Adrenal gland (tissue), 19 donors: ENCODE results near the gene BSX. TPM values are rescaled to one million over a fixed set of nuclear protein-coding genes. Genes with fewer than 3 reads are reported as not detected.

Source experiments
- DNase-seq, 7 donors: peaks; one replicate each; pipeline ENCODE4 v3.0.0-alpha.2; 2019 to 2020
- H3K27ac ChIP-seq, 5 donors: fragments of 200-600 bp; sonication (generic) in 4 of 5; 1 replicate in 3 of 5; 2 replicates in 2 of 5; pipeline versions ENCODE4 v1.5.1 to v1.8.0; 2016 to 2020; ENCODE audit warnings: mild to moderate bottlenecking in 1 of 5
- H3K27me3 ChIP-seq: fragments of 200-600 bp; 2 replicates; pipeline ENCODE4 v1.8.0; 2021
- H3K36me3 ChIP-seq, 2 donors: fragments of 200-600 bp; replicated peaks in 1 of 2; 1 replicate in 1 of 2; 2 replicates in 1 of 2; pipeline versions ENCODE4 v1.5.1 to v1.8.0; 2018 to 2022
- H3K4me1 ChIP-seq, 2 donors: fragments of 200-600 bp; replicated peaks in 1 of 2; 1 replicate in 1 of 2; 2 replicates in 1 of 2; pipeline versions ENCODE4 v1.5.1 to v1.8.0; 2018 to 2021
- H3K4me3 ChIP-seq, 4 donors: fragments of 200-600 bp; sonication (generic) in 3 of 4; one replicate each; pipeline ENCODE4 v1.5.1; 2016 to 2018
- H3K9me3 ChIP-seq, 3 donors: fragments of 200-600 bp; sonication (generic) in 1 of 3; replicated peaks in 1 of 3; 1 replicate in 2 of 3; 2 replicates in 1 of 3; pipeline versions ENCODE4 v1.5.1 to v1.8.0; 2016 to 2021
- POLR2A ChIP-seq, 2 donors: fragments of 450-650 bp; IDR thresholded peaks; one replicate each; pipeline ENCODE4 v1.6.1; 2017; ENCODE audit warnings: antibody characterized with exemption in 2 of 2, mild to moderate bottlenecking in 2 of 2, moderate library complexity in 1 of 2
- WGBS, 4 donors: extraction: QIAGEN DNeasy Blood & Tissue Kit in 2 of 4; methylation state at CpG; one replicate each; pipeline versions ENCODE4 v1.1.5 to v1.1.7; 2013 to 2017; 5-methylcytosine and 5-hydroxymethylcytosine counted together
- intact Hi-C, 2 donors: fragments of 100-400 bp; cut with DNase I; formaldehyde crosslinking; loops; one replicate each; pipeline versions ENCODE4 v1.14.1 to v1.15.0; 2022 to 2023
- long read RNA-seq, 10 donors: library from polyadenylated mRNA in 3 of 10; unstranded in 2 of 10; stranded (forward) in 1 of 10; transcript quantifications; one replicate each; pipeline ENCODE4 v2.0.0 and lab custom pipeline, GENCODE V29; 2021 to 2026
- polyA plus RNA-seq, 3 donors: library from polyadenylated mRNA; stranded (reverse); fragments of 200-250 nt in 2 of 3; fragments of 350-450 nt in 1 of 3; fragmentation: Illumina TruSeq in 1 of 3; extraction: RNeasy Lipid Tissue Mini Kit (QIAGEN cat#74804) in 1 of 3; gene quantifications; one replicate each; pipeline ENCODE4 v1.2.3, GENCODE V29; 2013 to 2014
- total RNA-seq, 9 donors: library from RNA; depleted of rRNA in 4 of 9; stranded (reverse); fragments of >200 nt in 4 of 9; fragments of 120-200 nt in 1 of 9; fragmentation: NEBNext Ultra II Directional in 1 of 9; extraction: Animal tissue kit (Norgen Biotek cat#: 25700) in 1 of 9; gene quantifications; one replicate each; pipeline versions ENCODE4 v1.1.0 to v1.2.4, GENCODE V29; 2013 to 2023
- TF ChIP-seq, protein P1 (sequence below), 6 experiments: fragments of 450-650 bp in 4 of 6; fragments of 200-600 bp in 2 of 6; sonication (generic) in 1 of 6; IDR thresholded peaks; 1 replicate in 5 of 6; 2 replicates in 1 of 6; pipeline versions ENCODE4 v1.5.1 to v1.8.0; 2016 to 2021; ENCODE audit warnings: antibody characterized with exemption in 6 of 6, mild to moderate bottlenecking in 2 of 6, moderate library complexity in 1 of 6
- donor health status: healthy with polysubstance abuse.
- donor health status: Bipolar disorder and iron deficiency.
- donor health status: DM: yes; HTN: yes; CAD: no.
- donor health status: DM: no; HTN: no; CAD: no.
- donor health status: DM: no; HTN: no; CAD: no.
- donor health status: DM: yes; HTN: yes; CAD: no.

BSX gene
- total RNA-seq (not detected), polyA plus RNA-seq (not detected)
- long read RNA-seq, donor 1: 0 reads
- long read RNA-seq, donor 2: 0 reads
- long read RNA-seq, donor 3: 0 reads
- long read RNA-seq, donor 4: 0 reads
- long read RNA-seq, donor 5: 0 reads
- long read RNA-seq, donor 6: 0 reads
- long read RNA-seq, donor 7: 0 reads
- long read RNA-seq, donor 8: 0 reads
- long read RNA-seq, donor 9: 0 reads
- long read RNA-seq, donor 10: 0 reads

DNA sequence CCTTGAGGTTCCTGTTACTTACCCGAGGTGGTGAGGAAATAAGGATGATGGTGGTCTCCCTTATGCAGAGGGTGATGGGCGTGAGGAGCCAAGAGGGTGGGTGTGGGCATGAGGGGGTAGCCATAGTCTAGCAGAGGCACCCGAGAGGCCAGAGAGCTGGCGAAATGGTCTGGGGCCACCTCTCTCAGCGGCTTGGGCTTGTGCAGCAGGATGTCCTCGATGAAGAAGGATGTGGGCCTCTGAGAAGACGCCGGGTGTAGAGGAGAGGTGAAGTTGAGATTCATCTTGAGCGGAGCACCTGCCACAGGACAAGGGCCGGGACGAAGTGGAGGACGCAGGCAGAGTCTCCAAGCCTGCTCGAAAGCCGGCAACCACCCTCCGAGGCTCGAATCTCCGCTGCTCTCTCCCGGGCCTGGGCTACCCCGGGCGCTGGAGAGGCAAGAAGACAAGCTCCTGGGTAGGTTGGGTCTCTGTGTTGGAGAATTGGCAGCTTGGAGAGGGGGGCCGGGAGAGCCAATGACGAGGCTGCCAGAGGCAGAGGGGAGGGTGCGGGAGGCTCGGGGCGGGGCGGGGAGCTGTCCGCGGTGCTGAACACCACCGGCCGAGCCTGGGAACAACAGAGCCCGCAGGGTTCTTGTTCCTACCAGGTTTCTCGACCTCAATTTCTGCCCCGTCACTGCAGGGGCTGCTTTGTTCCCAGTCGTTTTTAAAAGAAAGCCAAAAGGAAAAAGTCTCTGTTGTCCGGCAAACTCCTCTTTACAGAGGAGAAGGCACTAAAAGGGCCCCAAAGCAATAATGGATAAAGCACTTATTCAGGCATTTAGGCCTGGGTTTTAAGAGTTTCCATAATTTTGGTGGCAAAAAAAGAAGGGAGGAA is at the start of gene BSX:
Gene BSX, minus strand, starts transcription at position 447 of the 877 bp plus-strand sequence. Its CDS starts 163 bp downstream, at position 284.
- Histone ChIP-seq H3K27ac (no peak within 1 kb of the TSS), H3K9me3 (no peaks in the 10 kb centered on the region), H3K27me3 (peaks cover 85% of the 10 kb centered on the region), H3K36me3 (no peaks in the 10 kb centered on the region), H3K4me3 (no peak within 1 kb of the TSS), H3K4me1 (peaks cover 9 to 18% of the 10 kb centered on the region in 2 donors)
- 5 to 12% (median 8%) methylated on average over 15 to 35 of the region's 35 CpGs for WGBS, 4 donors
- no peak for TF ChIP-seq POLR2A (IDR thresholded peaks at IDR 0.05)
- TF ChIP-seq, protein P1, sequence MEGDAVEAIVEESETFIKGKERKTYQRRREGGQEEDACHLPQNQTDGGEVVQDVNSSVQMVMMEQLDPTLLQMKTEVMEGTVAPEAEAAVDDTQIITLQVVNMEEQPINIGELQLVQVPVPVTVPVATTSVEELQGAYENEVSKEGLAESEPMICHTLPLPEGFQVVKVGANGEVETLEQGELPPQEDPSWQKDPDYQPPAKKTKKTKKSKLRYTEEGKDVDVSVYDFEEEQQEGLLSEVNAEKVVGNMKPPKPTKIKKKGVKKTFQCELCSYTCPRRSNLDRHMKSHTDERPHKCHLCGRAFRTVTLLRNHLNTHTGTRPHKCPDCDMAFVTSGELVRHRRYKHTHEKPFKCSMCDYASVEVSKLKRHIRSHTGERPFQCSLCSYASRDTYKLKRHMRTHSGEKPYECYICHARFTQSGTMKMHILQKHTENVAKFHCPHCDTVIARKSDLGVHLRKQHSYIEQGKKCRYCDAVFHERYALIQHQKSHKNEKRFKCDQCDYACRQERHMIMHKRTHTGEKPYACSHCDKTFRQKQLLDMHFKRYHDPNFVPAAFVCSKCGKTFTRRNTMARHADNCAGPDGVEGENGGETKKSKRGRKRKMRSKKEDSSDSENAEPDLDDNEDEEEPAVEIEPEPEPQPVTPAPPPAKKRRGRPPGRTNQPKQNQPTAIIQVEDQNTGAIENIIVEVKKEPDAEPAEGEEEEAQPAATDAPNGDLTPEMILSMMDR (IDR thresholded peaks at IDR 0.05): no peak
- DNase-seq: peak; percentile 55 to 74 (median 67)
- intact Hi-C loops: no loop called here

DNA sequence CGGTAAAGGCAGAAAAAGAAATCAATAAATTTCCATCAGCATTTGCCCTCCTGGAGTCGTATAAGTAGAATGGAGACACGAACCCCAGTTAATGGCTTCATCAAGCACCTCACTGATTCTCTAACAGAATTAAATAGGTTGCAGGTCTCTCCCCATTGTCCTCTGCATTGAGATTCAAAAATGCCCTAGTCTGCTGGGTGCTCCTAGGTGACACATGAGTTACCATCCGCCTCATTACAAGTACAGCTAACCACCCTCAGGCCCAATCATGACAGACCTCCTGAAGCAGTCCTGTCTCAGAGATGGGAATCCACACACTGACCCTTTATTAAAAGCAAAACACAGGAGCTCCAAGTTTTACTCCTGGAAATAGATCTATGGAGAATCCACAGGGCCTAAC is 48.9 kb upstream of the BSX start:
- Histone ChIP-seq H3K36me3 (no peaks in the 10 kb centered on the region), H3K27ac (no peak overlapping the region), H3K9me3 (no peaks in the 10 kb centered on the region), H3K27me3 (no peaks in the 10 kb centered on the region), H3K4me1 (no peaks in the 10 kb centered on the region), H3K4me3 (no peak overlapping the region)
- DNase-seq: no peak
- WGBS, 4 donors: 79 to 84% (median 83%) methylated on average over 4 of the region's 4 CpGs
- TF ChIP-seq, protein P1 (IDR thresholded peaks at IDR 0.05): no peak
- no peak for TF ChIP-seq POLR2A (IDR thresholded peaks at IDR 0.05)
- intact Hi-C loops: no loop called here

DNA sequence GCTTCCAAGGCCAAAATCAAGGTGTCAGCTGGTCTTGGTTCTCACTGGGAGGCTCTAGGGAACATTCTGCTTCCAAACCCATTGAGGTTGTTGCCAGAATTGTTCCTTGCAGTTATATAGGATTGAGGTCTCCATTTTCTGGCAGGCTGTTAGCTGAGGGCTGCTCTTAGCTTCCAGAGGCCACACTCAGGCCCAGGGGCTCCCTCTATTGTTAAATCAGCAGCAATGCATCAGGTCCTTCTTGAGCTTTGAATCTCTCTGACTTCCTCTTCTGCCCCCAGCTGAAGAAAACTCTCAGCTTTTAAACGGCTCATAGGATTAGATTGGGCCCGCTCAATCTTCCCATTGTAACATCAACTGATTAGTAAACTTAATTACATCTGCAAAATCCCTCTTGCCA is 39.3 kb upstream of the BSX start:
- H3K36me3 ChIP-seq: no peaks in the 10 kb centered on the region
- intact Hi-C loops: loop anchor here in 1 of 2 donors (5.0 kb wide), 2 partner anchors 109 to 159 kb away; no protein-coding TSS in a partner anchor
- H3K27ac ChIP-seq: no peak overlapping the region
- no peaks in the 10 kb centered on the region for H3K9me3 ChIP-seq
- H3K4me3 ChIP-seq: no peak overlapping the region
- no peaks in the 10 kb centered on the region for H3K4me1 ChIP-seq
- H3K27me3 ChIP-seq: peaks cover 8% of the 10 kb centered on the region
- WGBS, 4 donors: 38 to 49% (median 47%) methylated on average over 2 of the region's 2 CpGs
- no peak for TF ChIP-seq POLR2A (IDR thresholded peaks at IDR 0.05)
- TF ChIP-seq, protein P1 (IDR thresholded peaks at IDR 0.05): peak; percentile 18 to 45 (median 32)
- peak in 6 of 7 donors; percentile 20 to 63 (median 30) for DNase-seq

DNA sequence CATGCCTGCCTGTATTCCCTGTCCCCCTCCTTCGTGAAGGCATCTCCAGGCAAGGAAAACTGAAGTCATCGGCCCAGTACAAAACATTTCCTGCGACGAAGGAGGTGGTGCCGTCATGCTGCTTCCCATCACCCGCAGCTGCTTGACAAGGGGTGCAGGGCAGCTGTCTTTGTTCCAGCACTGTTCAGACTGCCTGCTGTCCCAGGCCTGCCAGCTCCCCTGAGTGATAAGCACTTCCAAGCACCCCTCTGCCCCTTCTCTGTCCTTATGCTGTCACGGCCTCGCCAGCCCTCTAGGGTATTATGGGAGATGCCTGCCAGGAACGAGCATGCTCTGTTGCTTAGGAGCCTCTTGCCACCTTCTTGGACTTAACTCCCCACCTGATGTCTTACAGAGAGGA is 37.1 kb upstream of the BSX start:
- WGBS, 4 donors: 80 to 94% (median 88%) methylated on average over 6 to 9 of the region's 9 CpGs
- Histone ChIP-seq H3K27me3 (peaks cover 4% of the 10 kb centered on the region), H3K36me3 (no peaks in the 10 kb centered on the region), H3K9me3 (no peaks in the 10 kb centered on the region), H3K27ac (no peak overlapping the region), H3K4me1 (no peaks in the 10 kb centered on the region), H3K4me3 (no peak overlapping the region)
- no peak for DNase-seq
- TF ChIP-seq POLR2A (IDR thresholded peaks at IDR 0.05): no peak
- TF ChIP-seq, protein P1 (IDR thresholded peaks at IDR 0.05): no peak
- intact Hi-C loops: loop anchor here in 1 of 2 donors (10.0 kb wide), 1 partner anchor 144 kb away; no protein-coding TSS in a partner anchor
